Body of pancreas (tissue), 4 donors: ENCODE data around the gene ADRM1. TPM values are rescaled to one million over a fixed set of nuclear protein-coding genes. Genes with fewer than 3 reads are reported as not detected.

ENCODE experiments used
- ATAC-seq: fragments of 150-250 bp; one replicate; pipeline ENCODE4 v1.9.1; 2016
- DNase-seq, 4 donors: peaks; one replicate each; pipeline ENCODE4 v3.0.0-alpha.2; 2019
- H3K27ac ChIP-seq, 4 donors: fragments of 200-600 bp; sonication (generic); 1 replicate in 3 of 4; 2 replicates in 1 of 4; pipeline versions ENCODE4 v1.5.1 to v1.6.1; 2016 to 2019; ENCODE audit warnings: mild to moderate bottlenecking in 1 of 4, mixed read lengths in 1 of 4, moderate library complexity in 1 of 4
- H3K27me3 ChIP-seq, 2 donors: fragments of 200-600 bp; sonication (generic); one replicate each; pipeline ENCODE4 v1.6.0; 2016; ENCODE audit warnings: mild to moderate bottlenecking in 1 of 2
- H3K36me3 ChIP-seq, 2 donors: fragments of 200-600 bp; sonication (generic); replicated peaks in 1 of 2; 2 replicates each; pipeline ENCODE4 v1.5.1; 2016; ENCODE audit warnings: low read depth in 2 of 2; ENCODE audit not compliant: insufficient read depth in 1 of 2
- H3K4me1 ChIP-seq: fragments of 200-600 bp; sonication (generic); one replicate; pipeline ENCODE4 v1.6.0; 2016
- H3K4me3 ChIP-seq, 2 donors: fragments of 200-600 bp; sonication (generic); 1 replicate in 1 of 2; 2 replicates in 1 of 2; pipeline ENCODE4 v1.5.1; 2016 to 2019
- H3K9me3 ChIP-seq, 3 donors: fragments of 200-600 bp; sonication (generic); 1 replicate in 2 of 3; 2 replicates in 1 of 3; pipeline ENCODE4 v1.5.1; 2016
- CTCF ChIP-seq, 7 experiments: fragments of 450-650 bp in 4 of 7; fragments of 200-600 bp in 3 of 7; sonication (generic) in 3 of 7; IDR thresholded peaks; one replicate each; pipeline ENCODE4 v1.5.1; 2016 to 2019; ENCODE audit warnings: antibody characterized with exemption in 7 of 7
- POLR2A ChIP-seq, 3 donors: fragments of 450-650 bp; IDR thresholded peaks; one replicate each; pipeline ENCODE4 v1.6.1; 2016; ENCODE audit warnings: antibody characterized with exemption in 3 of 3, mild to moderate bottlenecking in 2 of 3
- WGBS, 2 donors: methylation state at CpG; one replicate each; pipeline ENCODE4 v1.1.5; 2017; 5-methylcytosine and 5-hydroxymethylcytosine counted together
- intact Hi-C: fragments of 100-400 bp; cut with DNase I; formaldehyde crosslinking; loops from one replicate; pipeline ENCODE4 v1.15.1; 2023
- total RNA-seq, 2 donors: library from RNA; depleted of rRNA; stranded (reverse); fragments of >200 nt; gene quantifications; one replicate each; pipeline ENCODE4 v1.1.0, GENCODE V29; 2016

The ADRM1 gene
- total RNA-seq, 2 donors from 2014 or later = 79.9 to 104 TPM

- Histone ChIP-seq H3K27ac (no peak overlapping the region), H3K4me1 (no peaks in the 10 kb centered on the region), H3K36me3 (peaks cover 6 to 18% of the 10 kb centered on the region in 2 donors), H3K4me3 (no peak overlapping the region), H3K9me3 (no peaks in the 10 kb centered on the region), H3K27me3 (no peaks in the 10 kb centered on the region)
- TF ChIP-seq POLR2A (IDR thresholded peaks at IDR 0.05) = no peak
- TF ChIP-seq CTCF (IDR thresholded peaks at IDR 0.05) = no peak
- intact Hi-C loops = no loop called here
- ATAC-seq = no peak
- 80 to 83% methylated on average over 12 to 20 of the region's 20 CpGs for WGBS, 2 donors
- DNase-seq = no peak
Measured at GRCh38 chr20:62258499-62259293, 44.1 kb upstream of the ADRM1 start.

- Histone ChIP-seq H3K4me3 (no peak overlapping the region), H3K9me3 (no peaks in the 10 kb centered on the region), H3K27ac (no peak overlapping the region), H3K36me3 (peaks cover 6 to 18% of the 10 kb centered on the region in 2 donors), H3K27me3 (no peaks in the 10 kb centered on the region), H3K4me1 (no peaks in the 10 kb centered on the region)
- intact Hi-C loops = no loop called here
- WGBS, 2 donors = 89% methylated on average over 8 of the region's 8 CpGs
- TF ChIP-seq POLR2A (IDR thresholded peaks at IDR 0.05) (no peak), CTCF (IDR thresholded peaks at IDR 0.05) (no peak)
- ATAC-seq (no peak), DNase-seq (no peak)
Measured at GRCh38 chr20:62259294-62259565, 43.6 kb upstream of the ADRM1 start.

DNA sequence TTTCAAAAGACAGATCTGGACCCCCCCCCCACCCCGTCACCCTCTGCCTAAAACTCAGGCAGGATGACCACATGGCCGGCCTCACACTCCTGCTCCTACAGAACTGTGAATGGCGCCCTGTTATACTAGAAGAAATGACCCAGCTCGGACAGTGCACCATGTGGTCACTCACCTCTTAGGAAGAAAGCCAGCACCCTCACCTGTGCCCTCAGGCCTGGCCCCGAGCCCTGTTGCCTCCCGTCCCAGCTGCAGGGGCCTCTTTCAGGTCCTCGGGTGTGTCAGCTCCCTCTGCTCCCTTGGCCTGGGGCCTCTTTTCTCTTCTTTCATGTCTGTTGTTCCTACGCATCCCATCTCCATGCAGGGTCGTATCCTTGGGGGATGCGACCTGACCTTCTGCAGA, 40.7 kb upstream of the ADRM1 start:
- intact Hi-C loops = no loop called here
- H3K27ac ChIP-seq = no peak overlapping the region
- DNase-seq (no peak), ATAC-seq (no peak)
- H3K9me3 ChIP-seq = no peaks in the 10 kb centered on the region
- H3K4me3 ChIP-seq = no peak overlapping the region
- H3K4me1 ChIP-seq = no peaks in the 10 kb centered on the region
- H3K36me3 ChIP-seq = peaks cover 6 to 21% of the 10 kb centered on the region in 2 donors
- no peaks in the 10 kb centered on the region for H3K27me3 ChIP-seq
- TF ChIP-seq CTCF (IDR thresholded peaks at IDR 0.05) (no peak), POLR2A (IDR thresholded peaks at IDR 0.05) (no peak)
- WGBS, 2 donors = 91 to 95% methylated on average over 10 of the region's 10 CpGs

DNA sequence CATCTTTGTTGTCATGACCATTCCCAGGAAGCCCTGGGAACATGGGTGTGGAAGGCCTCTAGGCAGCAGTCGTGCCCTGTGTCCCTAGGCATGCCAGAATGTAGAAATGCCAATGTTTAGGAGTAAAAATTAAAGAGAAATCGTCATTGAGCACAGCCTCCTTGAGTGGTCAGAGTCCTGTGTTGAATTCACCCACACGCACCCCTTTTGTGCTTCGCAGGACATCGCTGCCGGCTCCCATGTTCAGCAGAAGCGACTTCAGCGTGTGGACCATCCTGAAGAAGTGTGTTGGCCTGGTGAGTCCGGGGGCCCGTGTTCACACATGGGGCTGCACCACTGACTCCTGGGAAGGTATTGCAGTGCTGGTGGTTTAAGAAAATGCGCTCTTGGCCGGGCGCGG, 39.4 kb upstream of the ADRM1 start:
- no peaks in the 10 kb centered on the region for H3K4me1 ChIP-seq
- no peak for DNase-seq
- no peak overlapping the region for H3K27ac ChIP-seq
- H3K9me3 ChIP-seq = no peaks in the 10 kb centered on the region
- TF ChIP-seq CTCF (IDR thresholded peaks at IDR 0.05) = no peak
- TF ChIP-seq POLR2A (IDR thresholded peaks at IDR 0.05) = no peak
- no peak for ATAC-seq
- H3K4me3 ChIP-seq = no peak overlapping the region
- intact Hi-C loops = no loop called here
- 89 to 92% methylated on average over 14 of the region's 14 CpGs for WGBS, 2 donors
- H3K27me3 ChIP-seq = no peaks in the 10 kb centered on the region
- peaks cover 6 to 21% of the 10 kb centered on the region in 2 donors for H3K36me3 ChIP-seq

DNA sequence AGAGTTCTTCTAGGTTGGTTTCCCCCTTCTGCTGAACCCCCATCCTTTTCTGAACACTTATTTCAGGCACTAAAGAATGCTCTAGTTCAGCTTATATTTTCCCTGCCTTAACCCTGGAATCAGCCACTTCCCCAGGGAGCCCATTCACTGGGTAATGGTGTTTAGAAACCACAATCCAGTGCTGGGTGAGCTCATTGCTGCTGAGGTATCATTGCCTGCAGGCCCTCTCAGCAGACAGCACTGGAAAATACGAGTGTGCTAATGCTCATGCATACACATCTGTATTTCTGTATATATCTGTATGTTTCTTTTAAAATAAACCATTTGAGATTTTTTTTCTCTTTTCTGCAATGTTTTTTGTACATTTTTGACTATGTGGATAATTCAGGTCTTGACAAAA, 37.4 kb upstream of the ADRM1 start:
- TF ChIP-seq POLR2A (IDR thresholded peaks at IDR 0.05) (no peak), CTCF (IDR thresholded peaks at IDR 0.05) (no peak)
- Histone ChIP-seq H3K27ac (no peak overlapping the region), H3K4me3 (no peak overlapping the region), H3K27me3 (no peaks in the 10 kb centered on the region), H3K9me3 (no peaks in the 10 kb centered on the region), H3K36me3 (peaks cover 6 to 14% of the 10 kb centered on the region in 2 donors), H3K4me1 (no peaks in the 10 kb centered on the region)
- ATAC-seq = no peak
- no peak for DNase-seq
- intact Hi-C loops = no loop called here
- WGBS, 2 donors = 94 to 100% methylated on average over 1 of the region's 1 CpG
